ENCODE data around the gene TMEM151A. TPM values are rescaled to one million over a fixed set of nuclear protein-coding genes. Genes with fewer than 3 reads are reported as not detected.

TMEM151A gene
- polyA plus RNA-seq, 1 experiment, result 0.15 TPM

DNA sequence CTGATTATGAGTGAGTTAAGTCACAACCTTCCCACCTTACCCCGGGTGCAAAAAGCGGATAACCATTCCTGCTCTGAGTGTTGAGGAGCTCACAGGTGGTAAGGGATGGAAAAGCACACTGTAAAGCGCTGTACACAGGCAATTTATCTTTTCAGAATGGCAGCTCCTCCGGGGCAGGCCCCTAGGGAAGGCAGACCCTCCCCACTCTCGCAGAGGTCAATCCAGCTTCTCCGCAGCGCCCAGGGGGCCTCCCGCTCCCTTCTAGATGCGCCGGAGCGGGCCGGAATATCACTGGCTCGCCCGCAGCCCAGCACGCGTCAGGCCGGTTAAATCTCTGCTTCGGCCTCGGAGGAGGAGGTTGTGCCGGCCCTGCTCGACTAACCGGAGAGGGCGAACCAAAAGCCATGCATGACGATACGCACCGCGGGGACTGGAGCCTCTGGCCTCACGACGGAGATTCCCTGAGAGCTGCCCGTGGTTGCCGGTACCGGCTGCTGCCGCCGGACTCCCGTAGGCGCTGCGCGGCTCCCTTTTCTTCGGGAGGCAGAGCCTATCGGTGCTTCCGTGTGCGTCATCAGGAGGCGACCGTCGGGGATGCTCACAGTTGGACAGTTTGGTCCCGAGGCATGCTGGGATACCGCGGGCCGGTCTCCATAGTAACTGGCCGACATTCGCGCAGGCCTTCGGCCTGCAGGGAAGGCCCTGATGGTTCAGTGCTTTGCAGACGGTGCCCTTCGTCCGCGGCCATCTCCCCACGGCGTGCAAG is 53.0 kb downstream of the TMEM151A start, which contains the start of gene BRMS1:
TSS of gene BRMS1 (minus strand) at position 555 of the 766 bp plus-strand sequence. CDS start 2,870 bp downstream, outside the sequence.
- peak; percentile 33; the same call in 1 of the 2 replicates for TF ChIP-seq CTCF (IDR thresholded peaks at IDR 0.05; ENCODE audit: insufficient read depth, low read depth, low read length)
- peaks cover 20% of the 10 kb centered on the region for H3K36me3 ChIP-seq (ENCODE audit: control insufficient read depth, insufficient read depth, low read length)
- H3K4me3 ChIP-seq (ENCODE audit: low read depth, low read length), result peak within 1 kb of the TSS; percentile 98
- ChIA-PET POLR2A (interaction anchor here (0.8 kb wide), 1 partner anchor 32 kb away, joined by 3 read pairs; no protein-coding TSS in a partner anchor), CTCF (interaction anchor here (0.8 to 9.2 kb wide), 10 partner anchors 9 to 94 kb away, joined by 3 to 81 read pairs (median 4); partner anchors contain the start of genes MRPL11, RIN1 and TMEM151A)
- DNase-seq (ENCODE audit: low read depth), result peak; percentile 80
- no peaks in the 10 kb centered on the region for H3K27me3 ChIP-seq (ENCODE audit: control insufficient read depth, insufficient read depth, low read length)

DNA sequence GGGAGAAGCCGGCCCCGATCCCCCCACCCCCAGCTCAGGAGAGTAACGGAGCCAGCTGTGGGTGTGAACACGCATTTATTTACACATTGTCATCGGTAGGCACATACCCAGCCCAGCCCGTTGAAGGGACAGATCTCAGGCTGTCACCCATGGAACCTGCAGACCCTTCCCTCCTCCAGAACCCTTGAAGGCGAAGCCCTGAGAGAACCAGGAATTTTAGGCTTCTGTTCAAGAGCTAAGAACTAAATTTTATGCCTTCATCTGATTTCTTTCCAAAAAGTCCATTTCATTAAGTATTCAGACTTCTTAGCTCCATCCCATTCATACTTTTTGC is 53.6 kb downstream of the TMEM151A start:
- POLR2A ChIA-PET, result interaction anchor here (0.7 to 0.8 kb wide), 2 partner anchors 10 to 33 kb away, joined by 3 to 4 read pairs; no protein-coding TSS in a partner anchor
- CTCF ChIA-PET, result interaction anchor here (0.6 to 9.2 kb wide), 10 partner anchors 9 to 94 kb away, joined by 3 to 81 read pairs (median 4); partner anchors contain the start of genes MRPL11 and RIN1
- Histone ChIP-seq H3K4me3 (ENCODE audit: low read depth, low read length) (peak overlapping the region; percentile 98), H3K27me3 (ENCODE audit: control insufficient read depth, insufficient read depth, low read length) (no peaks in the 10 kb centered on the region), H3K36me3 (ENCODE audit: control insufficient read depth, insufficient read depth, low read length) (peaks cover 15% of the 10 kb centered on the region)
- no peak for TF ChIP-seq CTCF (IDR thresholded peaks at IDR 0.05; ENCODE audit: insufficient read depth, low read depth, low read length)
- DNase-seq (ENCODE audit: low read depth), result no peak

Other genes with a start within 250 kb of the TMEM151A start
- gene GAL3ST3, start 242.7 kb upstream of the TMEM151A start, polyA plus RNA-seq (2011; rRNA removed), result not detected in 2 replicates
- gene SF3B2, start 239.5 kb upstream of the TMEM151A start, polyA plus RNA-seq (2011; rRNA removed), result 70.3 and 82.7 TPM in 2 replicates
- 34.3 and 35.8 TPM in 2 replicates for gene PACS1, start 221.6 kb upstream of the TMEM151A start, polyA plus RNA-seq (2011; rRNA removed)
- gene KLC2, start 34.2 kb upstream of the TMEM151A start, polyA plus RNA-seq (2011; rRNA removed), result 9.8 and 16.3 TPM in 2 replicates
- 170 and 251 TPM in 2 replicates for gene RAB1B, start 23.3 kb upstream of the TMEM151A start, polyA plus RNA-seq (2011; rRNA removed)
- 0.75 and 1.2 TPM in 2 replicates for gene CNIH2, start 13.7 kb upstream of the TMEM151A start, polyA plus RNA-seq (2011; rRNA removed)
- gene YIF1A, start 2.8 kb upstream of the TMEM151A start, polyA plus RNA-seq (2011; rRNA removed), result 151 and 228 TPM in 2 replicates
- gene CD248, start 25.1 kb downstream of the TMEM151A start, polyA plus RNA-seq (2011; rRNA removed), result 83.0 and 180 TPM in 2 replicates
- gene RIN1, start 44.5 kb downstream of the TMEM151A start, polyA plus RNA-seq (2011; rRNA removed), result 6.3 and 9.2 TPM in 2 replicates
- 36.7 and 46.3 TPM in 2 replicates for gene BRMS1, start 53.2 kb downstream of the TMEM151A start, polyA plus RNA-seq (2011; rRNA removed)
- 12.7 and 16.8 TPM in 2 replicates for gene B4GAT1, start 55.7 kb downstream of the TMEM151A start, polyA plus RNA-seq (2011; rRNA removed)
- gene SLC29A2, start 79.9 kb downstream of the TMEM151A start, polyA plus RNA-seq (2011; rRNA removed), result 0.21 and 0.48 TPM in 2 replicates
- gene NPAS4, start 129.1 kb downstream of the TMEM151A start, polyA plus RNA-seq (2011; rRNA removed), result 0.43 and 0.72 TPM in 2 replicates
- gene MRPL11, start 147.0 kb downstream of the TMEM151A start, polyA plus RNA-seq (2011; rRNA removed), result 52.7 and 54.5 TPM in 2 replicates
- 4.9 and 8.0 TPM in 2 replicates for gene PELI3, start 175.0 kb downstream of the TMEM151A start, polyA plus RNA-seq (2011; rRNA removed)
- 49.5 and 85.2 TPM in 2 replicates for gene DPP3, start 188.5 kb downstream of the TMEM151A start, polyA plus RNA-seq (2011; rRNA removed)
- 24.0 and 31.1 TPM in 2 replicates for gene BBS1, start 218.7 kb downstream of the TMEM151A start, polyA plus RNA-seq (2011; rRNA removed)

Data from BJ (cell line).